GM19397 (cell line): ENCODE measurements around the gene GFOD1.
"Not testable (repeated sequence)": the region's sequence is repeated elsewhere in the genome, so short reads cannot be mapped to it uniquely, and the experiment has no call there.

ENCODE experiments used
- ATAC-seq: cut with Tn5 transposase; IDR thresholded peaks from one replicate; pipeline ENCODE4 v1.9.1; 2021; ENCODE audit warnings: mild to moderate bottlenecking, moderate library complexity; ENCODE audit not compliant: unreplicated experiment

GFOD1 gene

GRCh38 chr6:13466304-13467215 is 20.8 kb downstream of the GFOD1 start:
- ATAC-seq, result no peak

DNA sequence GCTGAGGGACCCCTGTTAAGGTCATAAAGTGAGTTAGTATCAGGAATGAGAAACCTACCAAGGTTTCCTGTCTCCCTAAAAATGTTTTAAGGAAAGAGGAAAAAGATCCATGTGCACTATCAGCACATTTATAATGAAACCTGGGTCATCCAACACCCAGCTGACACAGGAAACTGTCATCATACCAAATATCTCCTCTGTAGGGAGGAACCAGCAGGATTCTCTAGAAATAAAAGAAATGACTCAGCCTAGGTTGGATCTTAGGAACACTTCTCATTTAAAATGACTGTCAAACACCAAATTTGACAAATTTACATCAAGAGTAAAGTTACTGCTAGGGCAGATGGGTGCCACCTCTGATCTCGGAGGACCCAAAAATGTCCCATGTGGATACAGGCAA is 21.7 kb downstream of the GFOD1 start:
- ATAC-seq, result no peak

- ATAC-seq, result no peak
These were observed 23.5 kb downstream of the GFOD1 start for GRCh38 chr6:13463941-13464340.

DNA sequence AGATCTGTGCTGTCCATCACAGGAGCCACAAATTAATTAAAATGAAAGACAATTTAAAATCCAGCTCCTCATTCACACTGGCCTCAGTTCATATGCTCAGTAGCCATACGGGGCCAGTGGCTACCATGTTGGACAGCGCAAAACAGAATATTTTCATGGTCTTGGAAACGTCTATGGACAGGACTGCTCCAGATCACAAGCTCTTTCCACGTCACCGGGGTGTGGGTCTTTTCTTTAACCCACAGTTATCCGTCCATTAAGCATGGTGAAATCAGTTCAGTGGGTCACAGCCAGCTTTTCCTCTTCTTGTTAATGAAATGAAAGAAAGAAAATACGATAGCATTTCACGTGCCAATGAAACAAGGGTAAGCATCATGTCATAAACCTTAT is 24.1 kb downstream of the GFOD1 start:
- ATAC-seq, result no peak

- no peak for ATAC-seq
These were observed 24.7 kb downstream of the GFOD1 start for GRCh38 chr6:13462458-13463327.

DNA sequence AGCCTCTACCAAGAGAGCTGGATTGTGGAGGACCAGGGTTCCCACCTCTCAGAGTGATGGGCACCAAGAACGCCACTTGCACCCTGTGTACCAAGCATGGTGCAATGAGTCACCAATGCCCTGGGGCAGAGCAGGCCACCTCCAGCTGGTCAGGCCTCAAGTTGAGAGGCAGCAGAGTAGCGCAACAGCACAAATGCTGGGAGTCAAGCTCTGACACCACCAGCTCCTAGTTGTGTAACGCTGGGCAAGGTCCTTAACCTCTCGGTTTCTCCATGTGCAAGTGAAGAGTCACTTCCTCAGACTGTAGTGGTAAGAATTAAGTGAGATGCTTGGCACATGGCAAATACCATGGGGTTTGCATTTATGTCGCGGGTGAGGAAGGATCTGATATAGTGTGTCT is 25.6 kb downstream of the GFOD1 start:
- no peak for ATAC-seq

DNA sequence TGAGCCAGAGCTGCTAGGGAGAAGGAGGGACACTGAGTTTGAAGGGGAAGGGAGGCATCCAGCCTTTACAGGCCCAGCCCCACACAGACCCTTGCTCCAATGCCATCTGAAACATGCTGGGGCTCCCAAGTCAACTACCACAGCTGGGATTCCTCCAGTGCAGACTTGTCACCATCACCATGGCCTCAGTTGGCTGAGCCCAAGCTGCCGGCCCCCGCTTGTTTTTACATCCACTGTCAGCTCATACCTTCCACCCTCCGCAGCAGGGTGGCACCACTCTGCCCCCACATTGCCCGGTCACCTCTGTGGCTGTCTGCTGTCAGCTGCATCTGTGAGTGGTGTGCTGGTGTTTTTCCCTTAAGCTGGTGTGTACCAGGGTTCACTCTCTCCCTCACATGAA is 26.1 kb downstream of the GFOD1 start:
- no peak for ATAC-seq

GRCh38 chr6:13460289-13460688 is 27.1 kb downstream of the GFOD1 start:
- not testable (repeated sequence) for ATAC-seq

- no peak for ATAC-seq
These were observed 29.8 kb downstream of the GFOD1 start for GRCh38 chr6:13457577-13457976.

DNA sequence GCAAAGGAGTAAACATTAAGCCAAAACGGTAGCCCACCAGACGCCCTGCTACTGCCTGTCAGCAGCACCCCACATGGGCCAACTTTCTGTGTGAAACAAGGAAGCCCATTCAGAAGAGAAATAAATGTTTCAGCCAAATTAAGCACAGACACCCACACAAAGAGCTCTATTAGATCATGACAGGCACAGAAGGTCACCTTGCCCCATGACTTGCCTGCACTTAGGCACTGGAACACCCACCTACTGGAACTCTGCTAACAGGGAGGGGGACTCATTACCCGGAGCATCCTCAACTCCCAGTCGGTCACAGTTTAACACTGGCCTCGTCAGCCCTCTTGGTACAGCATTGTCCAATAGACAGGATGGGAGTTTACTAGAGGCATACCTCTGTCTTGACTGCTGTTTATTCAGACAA is 31.8 kb downstream of the GFOD1 start:
- no peak for ATAC-seq

- ATAC-seq, result no peak
These were observed 32.8 kb downstream of the GFOD1 start for GRCh38 chr6:13454286-13455221.

DNA sequence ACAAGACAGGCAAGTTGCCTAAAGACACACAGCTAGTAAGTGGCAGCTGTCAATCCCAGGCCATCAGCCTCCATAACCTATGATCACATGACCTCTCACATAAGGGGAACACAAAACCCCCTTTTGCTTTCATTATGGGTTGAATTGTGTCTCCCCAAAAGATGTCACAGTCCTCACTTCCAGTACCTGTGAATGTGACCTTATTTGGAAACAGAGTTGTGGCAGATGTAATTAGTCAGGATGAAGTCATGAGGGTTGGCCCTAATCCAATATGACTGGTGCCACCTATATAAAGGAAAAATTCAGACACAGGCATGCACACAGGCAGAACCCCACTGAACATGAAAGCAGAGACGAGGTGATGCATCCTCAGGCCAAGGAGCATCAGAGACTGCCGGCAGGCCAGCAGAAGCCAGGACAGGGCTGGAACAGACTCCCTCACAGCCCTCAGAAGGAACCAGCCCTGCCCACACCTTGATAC is 33.6 kb downstream of the GFOD1 start:
- ATAC-seq, result no peak

- no peak for ATAC-seq
These were observed 34.2 kb downstream of the GFOD1 start for GRCh38 chr6:13453153-13453552.

GRCh38 chr6:13452346-13453117 is 34.9 kb downstream of the GFOD1 start:
- no peak for ATAC-seq

- ATAC-seq, result no peak
These were observed 36.1 kb downstream of the GFOD1 start for GRCh38 chr6:13451181-13451895.

- ATAC-seq, result no peak
These were observed 36.8 kb downstream of the GFOD1 start for GRCh38 chr6:13450628-13451027.

DNA sequence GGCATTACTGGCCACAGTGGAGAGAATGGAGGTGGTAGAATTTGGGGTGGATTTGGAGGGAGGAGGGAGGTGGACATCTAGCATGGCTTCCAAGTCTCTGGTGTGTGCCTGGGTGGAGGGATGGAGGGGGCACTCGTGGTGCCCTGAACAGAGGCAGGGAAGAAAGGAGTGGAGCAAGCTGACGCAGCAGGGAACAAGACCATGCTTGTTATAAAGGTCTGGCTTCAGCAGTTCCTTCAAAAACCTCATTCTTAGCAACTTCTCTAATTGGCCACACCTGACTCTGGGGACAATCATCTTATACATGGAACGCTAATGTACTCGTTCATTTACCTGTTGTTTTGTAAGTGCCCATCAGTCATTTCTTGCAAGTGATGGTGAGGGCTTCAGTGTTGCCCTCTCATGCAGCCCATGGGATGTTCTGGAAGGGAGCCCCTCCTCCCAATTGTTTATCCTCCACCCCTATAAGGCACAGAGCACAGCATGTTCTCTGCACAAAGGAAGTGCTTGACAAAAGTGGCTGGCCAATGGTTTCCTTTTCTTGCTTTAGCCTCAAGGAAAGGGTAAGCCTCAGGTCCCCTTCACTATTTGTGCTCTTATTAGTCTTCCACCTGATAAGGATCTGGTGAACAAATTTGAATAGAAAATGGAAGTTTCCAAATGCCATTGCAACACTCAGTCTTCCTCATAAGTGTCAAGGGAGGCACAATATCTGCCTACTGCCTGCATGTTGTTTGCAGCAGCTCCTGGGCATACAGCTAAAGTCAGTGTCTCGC is 39.3 kb downstream of the GFOD1 start:
- ATAC-seq, result no peak

- ATAC-seq, result no peak
These were observed 41.0 kb downstream of the GFOD1 start for GRCh38 chr6:13446381-13446780.

DNA sequence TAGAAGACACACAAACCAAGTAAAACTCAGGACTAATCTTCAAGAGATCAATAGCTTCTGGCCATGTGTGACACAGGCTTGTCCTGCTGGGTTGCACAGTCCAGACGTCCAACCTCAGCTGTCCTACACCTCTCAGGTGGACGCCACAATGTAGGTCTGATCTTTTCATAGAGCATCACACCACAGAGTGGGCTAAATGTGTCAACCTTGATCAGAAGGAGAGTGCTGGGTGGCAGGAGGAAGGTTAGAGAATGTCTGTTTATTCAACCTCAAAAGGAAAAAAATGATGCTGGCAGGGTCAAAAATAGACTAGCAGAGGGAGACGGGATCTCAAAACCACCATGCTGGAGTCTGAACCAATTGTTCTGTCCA is 41.7 kb downstream of the GFOD1 start:
- ATAC-seq, result no peak
